ENCODE data around the gene BMPER.

BMPER gene

GRCh38 chr7:33981226-33981625, 75.9 kb downstream of the BMPER start:
- H3K27ac ChIP-seq (ENCODE audit: low read depth, low read length): no peak overlapping the region
- no peaks in the 10 kb centered on the region for H3K36me3 ChIP-seq (ENCODE audit: insufficient read depth, low read length)
- H3K4me1 ChIP-seq (ENCODE audit: insufficient read depth, low read length): no peaks in the 10 kb centered on the region
- H3K4me3 ChIP-seq (ENCODE audit: low read depth in 1 of 2, low read length in 2 of 2): no peak overlapping the region
- no peaks in the 10 kb centered on the region for H3K9me3 ChIP-seq (ENCODE audit: low read length)
- no peaks in the 10 kb centered on the region for H3K27me3 ChIP-seq (ENCODE audit: control insufficient read depth in 1 of 2, insufficient read depth in 2 of 2, low read length in 2 of 2)
- H3K9ac ChIP-seq (ENCODE audit: low read length): no peak overlapping the region

GRCh38 chr7:33981671-33982424, 76.5 kb downstream of the BMPER start:
- H3K36me3 ChIP-seq (ENCODE audit: insufficient read depth, low read length): no peaks in the 10 kb centered on the region
- H3K27me3 ChIP-seq (ENCODE audit: control insufficient read depth in 1 of 2, insufficient read depth in 2 of 2, low read length in 2 of 2): no peaks in the 10 kb centered on the region
- H3K9me3 ChIP-seq (ENCODE audit: low read length): no peaks in the 10 kb centered on the region
- no peak overlapping the region for H3K9ac ChIP-seq (ENCODE audit: low read length)
- no peak overlapping the region for H3K4me3 ChIP-seq (ENCODE audit: low read depth in 1 of 2, low read length in 2 of 2)
- H3K4me1 ChIP-seq (ENCODE audit: insufficient read depth, low read length): no peaks in the 10 kb centered on the region
- H3K27ac ChIP-seq (ENCODE audit: low read depth, low read length): no peak overlapping the region

- Histone ChIP-seq H3K9me3 (ENCODE audit: low read length) (no peaks in the 10 kb centered on the region), H3K36me3 (ENCODE audit: insufficient read depth, low read length) (no peaks in the 10 kb centered on the region), H3K27me3 (ENCODE audit: control insufficient read depth in 1 of 2, insufficient read depth in 2 of 2, low read length in 2 of 2) (no peaks in the 10 kb centered on the region), H3K4me1 (ENCODE audit: insufficient read depth, low read length) (no peaks in the 10 kb centered on the region), H3K27ac (ENCODE audit: low read depth, low read length) (no peak overlapping the region), H3K9ac (ENCODE audit: low read length) (no peak overlapping the region), H3K4me3 (ENCODE audit: low read depth in 1 of 2, low read length in 2 of 2) (no peak overlapping the region)
Measured at GRCh38 chr7:33982425-33982786, 77.1 kb downstream of the BMPER start.

DNA sequence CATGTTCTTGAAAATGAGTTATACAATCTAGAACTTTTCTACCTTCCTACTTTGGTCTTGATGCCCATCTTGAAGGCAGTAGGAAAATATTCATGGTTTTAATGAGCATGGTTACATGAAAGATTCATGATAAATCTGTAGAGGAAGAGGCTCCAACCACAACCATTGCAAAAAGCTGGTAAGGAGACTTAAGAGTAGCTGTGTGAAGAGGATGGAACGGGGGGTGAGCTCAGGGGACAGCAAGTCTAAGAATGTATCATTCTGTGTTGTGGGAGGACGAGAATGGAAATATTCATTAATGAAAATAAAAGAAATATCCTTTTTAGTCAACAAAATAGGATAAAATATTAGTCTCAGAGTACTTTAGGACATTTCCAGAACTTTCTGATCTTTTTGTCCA, 81.1 kb downstream of the BMPER start:
- Histone ChIP-seq H3K4me3 (ENCODE audit: low read depth in 1 of 2, low read length in 2 of 2) (no peak overlapping the region), H3K9ac (ENCODE audit: low read length) (no peak overlapping the region), H3K36me3 (ENCODE audit: insufficient read depth, low read length) (no peaks in the 10 kb centered on the region), H3K27me3 (ENCODE audit: control insufficient read depth in 1 of 2, insufficient read depth in 2 of 2, low read length in 2 of 2) (no peaks in the 10 kb centered on the region), H3K27ac (ENCODE audit: low read depth, low read length) (no peak overlapping the region), H3K9me3 (ENCODE audit: low read length) (no peaks in the 10 kb centered on the region), H3K4me1 (ENCODE audit: insufficient read depth, low read length) (no peaks in the 10 kb centered on the region)

DNA sequence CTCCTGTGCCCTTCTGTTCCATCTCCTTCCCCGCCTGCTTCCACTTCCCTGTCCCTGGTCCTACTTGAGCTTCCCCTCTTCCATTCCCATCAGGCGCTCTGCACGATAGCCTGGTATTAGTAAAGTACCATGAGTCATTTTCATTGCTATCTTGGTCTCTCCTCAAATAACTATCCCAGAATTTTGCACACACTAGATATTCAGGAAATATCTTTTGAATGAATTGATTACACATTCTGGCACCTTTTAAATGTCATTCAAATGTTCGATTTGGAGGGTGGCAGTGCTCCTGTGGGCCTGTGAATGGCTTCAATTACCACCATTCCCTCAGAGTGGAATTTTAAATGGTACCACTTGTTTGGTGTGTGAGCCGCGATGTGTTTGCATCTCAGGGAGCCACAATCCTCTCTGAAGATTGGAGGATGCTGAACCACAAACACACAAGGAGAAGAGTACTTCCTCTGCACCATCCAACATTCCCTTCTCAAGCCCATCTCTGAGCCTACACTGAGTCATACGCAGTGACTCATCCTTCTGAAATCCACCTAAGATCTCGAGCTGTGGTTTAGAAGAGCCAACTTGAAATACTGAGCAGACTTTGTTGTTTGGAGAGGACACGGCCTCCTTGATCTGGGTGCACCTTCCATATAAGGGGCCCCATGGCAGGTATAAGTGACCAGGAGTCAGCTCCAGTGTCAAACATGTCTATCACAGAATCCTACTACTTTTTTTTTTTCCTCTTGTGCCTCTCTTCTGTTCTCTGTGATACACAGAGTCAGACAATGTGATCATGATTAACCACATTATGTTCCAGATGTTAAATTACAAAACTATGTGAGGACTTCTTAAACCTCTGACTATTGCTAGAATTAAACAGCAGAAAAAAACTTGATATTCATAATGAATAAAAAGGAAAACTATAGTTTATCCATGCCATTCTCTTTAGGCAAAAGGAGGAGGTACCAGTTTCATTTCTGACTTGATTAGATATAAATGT, 81.9 kb downstream of the BMPER start:
- no peak overlapping the region for H3K4me3 ChIP-seq (ENCODE audit: low read depth in 1 of 2, low read length in 2 of 2)
- H3K27me3 ChIP-seq (ENCODE audit: control insufficient read depth in 1 of 2, insufficient read depth in 2 of 2, low read length in 2 of 2): no peaks in the 10 kb centered on the region
- H3K27ac ChIP-seq (ENCODE audit: low read depth, low read length): no peak overlapping the region
- no peak overlapping the region for H3K9ac ChIP-seq (ENCODE audit: low read length)
- H3K9me3 ChIP-seq (ENCODE audit: low read length): no peaks in the 10 kb centered on the region
- H3K4me1 ChIP-seq (ENCODE audit: insufficient read depth, low read length): no peaks in the 10 kb centered on the region
- no peaks in the 10 kb centered on the region for H3K36me3 ChIP-seq (ENCODE audit: insufficient read depth, low read length)

- no peak overlapping the region for H3K27ac ChIP-seq (ENCODE audit: low read depth, low read length)
- no peaks in the 10 kb centered on the region for H3K36me3 ChIP-seq (ENCODE audit: insufficient read depth, low read length)
- no peaks in the 10 kb centered on the region for H3K9me3 ChIP-seq (ENCODE audit: low read length)
- H3K9ac ChIP-seq (ENCODE audit: low read length): no peak overlapping the region
- H3K4me1 ChIP-seq (ENCODE audit: insufficient read depth, low read length): no peaks in the 10 kb centered on the region
- no peaks in the 10 kb centered on the region for H3K27me3 ChIP-seq (ENCODE audit: control insufficient read depth in 1 of 2, insufficient read depth in 2 of 2, low read length in 2 of 2)
- no peak overlapping the region for H3K4me3 ChIP-seq (ENCODE audit: low read depth in 1 of 2, low read length in 2 of 2)
Measured at GRCh38 chr7:33996899-33997298, 91.6 kb downstream of the BMPER start.

GRCh38 chr7:33998476-33998875, 93.1 kb downstream of the BMPER start:
- H3K36me3 ChIP-seq (ENCODE audit: insufficient read depth, low read length): no peaks in the 10 kb centered on the region
- no peaks in the 10 kb centered on the region for H3K4me1 ChIP-seq (ENCODE audit: insufficient read depth, low read length)
- no peaks in the 10 kb centered on the region for H3K9me3 ChIP-seq (ENCODE audit: low read length)
- H3K9ac ChIP-seq (ENCODE audit: low read length): no peak overlapping the region
- no peak overlapping the region for H3K27ac ChIP-seq (ENCODE audit: low read depth, low read length)
- H3K27me3 ChIP-seq (ENCODE audit: control insufficient read depth in 1 of 2, insufficient read depth in 2 of 2, low read length in 2 of 2): no peaks in the 10 kb centered on the region
- no peak overlapping the region for H3K4me3 ChIP-seq (ENCODE audit: low read depth in 1 of 2, low read length in 2 of 2)

DNA sequence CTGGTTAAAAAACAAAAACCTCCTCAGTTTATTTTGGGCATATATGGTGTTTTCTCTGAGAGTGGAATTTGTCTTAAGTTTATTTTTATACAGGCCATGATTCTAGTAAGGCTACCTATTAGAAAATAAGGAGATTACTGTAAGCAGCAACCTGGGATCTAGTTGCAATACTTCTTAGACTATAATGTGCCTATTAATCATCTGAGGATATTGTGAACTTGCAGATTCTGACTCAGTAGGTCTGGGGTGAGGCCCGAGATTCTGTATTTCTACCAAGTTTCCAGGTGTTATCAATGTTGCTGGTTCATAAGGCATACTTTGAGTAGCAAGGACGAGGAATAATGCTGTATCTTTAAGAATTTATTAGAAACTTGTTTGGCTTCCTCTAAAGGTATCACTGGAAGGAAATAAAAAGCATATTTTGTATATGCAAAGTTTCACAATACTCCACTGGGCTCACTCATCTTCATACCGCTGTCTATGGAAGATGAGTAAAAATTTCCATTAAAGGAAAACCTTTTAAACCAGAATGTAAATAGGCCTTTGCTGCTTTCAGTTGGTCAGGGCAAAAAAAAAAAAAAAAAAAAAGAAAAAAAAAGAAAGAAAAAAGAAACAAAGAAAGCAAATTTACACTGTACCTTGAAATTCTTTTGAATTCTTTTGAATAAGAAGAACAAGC, 105.8 kb downstream of the BMPER start:
- Histone ChIP-seq H3K9ac (ENCODE audit: low read length) (no peak overlapping the region), H3K4me3 (ENCODE audit: low read depth in 1 of 2, low read length in 2 of 2) (no peak overlapping the region), H3K9me3 (ENCODE audit: low read length) (no peaks in the 10 kb centered on the region), H3K27ac (ENCODE audit: low read depth, low read length) (no peak overlapping the region), H3K27me3 (ENCODE audit: control insufficient read depth in 1 of 2, insufficient read depth in 2 of 2, low read length in 2 of 2) (no peaks in the 10 kb centered on the region), H3K36me3 (ENCODE audit: insufficient read depth, low read length) (no peaks in the 10 kb centered on the region), H3K4me1 (ENCODE audit: insufficient read depth, low read length) (peaks cover 3% of the 10 kb centered on the region)

GRCh38 chr7:34011696-34012095, 106.4 kb downstream of the BMPER start:
- Histone ChIP-seq H3K36me3 (ENCODE audit: insufficient read depth, low read length) (no peaks in the 10 kb centered on the region), H3K27me3 (ENCODE audit: control insufficient read depth in 1 of 2, insufficient read depth in 2 of 2, low read length in 2 of 2) (no peaks in the 10 kb centered on the region), H3K4me1 (ENCODE audit: insufficient read depth, low read length) (peaks cover 3% of the 10 kb centered on the region), H3K9me3 (ENCODE audit: low read length) (no peaks in the 10 kb centered on the region), H3K9ac (ENCODE audit: low read length) (no peak overlapping the region), H3K4me3 (ENCODE audit: low read depth in 1 of 2, low read length in 2 of 2) (no peak overlapping the region), H3K27ac (ENCODE audit: low read depth, low read length) (no peak overlapping the region)

DNA sequence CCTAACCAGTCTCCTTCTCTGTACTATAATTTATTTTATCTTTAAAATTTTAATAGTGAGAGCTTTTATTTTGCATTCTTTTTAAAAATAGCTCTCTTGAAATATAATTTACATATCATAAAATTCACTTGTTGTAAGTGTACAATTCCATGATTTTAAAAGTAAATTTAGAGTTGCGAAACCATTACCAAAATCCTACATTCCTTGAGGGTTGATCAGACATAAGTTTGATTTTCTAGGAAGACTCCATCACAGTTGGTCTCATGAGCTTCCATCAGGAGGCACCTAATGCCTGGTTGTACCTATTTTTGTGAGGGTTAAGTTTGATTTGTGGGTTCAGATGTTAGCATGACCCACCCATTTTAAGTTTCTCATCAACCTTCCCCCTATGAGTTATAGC, 108.1 kb downstream of the BMPER start:
- no peak overlapping the region for H3K9ac ChIP-seq (ENCODE audit: low read length)
- H3K9me3 ChIP-seq (ENCODE audit: low read length): no peaks in the 10 kb centered on the region
- peaks cover 3% of the 10 kb centered on the region for H3K4me1 ChIP-seq (ENCODE audit: insufficient read depth, low read length)
- H3K27me3 ChIP-seq (ENCODE audit: control insufficient read depth in 1 of 2, insufficient read depth in 2 of 2, low read length in 2 of 2): no peaks in the 10 kb centered on the region
- H3K36me3 ChIP-seq (ENCODE audit: insufficient read depth, low read length): no peaks in the 10 kb centered on the region
- no peak overlapping the region for H3K4me3 ChIP-seq (ENCODE audit: low read depth in 1 of 2, low read length in 2 of 2)
- no peak overlapping the region for H3K27ac ChIP-seq (ENCODE audit: low read depth, low read length)

DNA sequence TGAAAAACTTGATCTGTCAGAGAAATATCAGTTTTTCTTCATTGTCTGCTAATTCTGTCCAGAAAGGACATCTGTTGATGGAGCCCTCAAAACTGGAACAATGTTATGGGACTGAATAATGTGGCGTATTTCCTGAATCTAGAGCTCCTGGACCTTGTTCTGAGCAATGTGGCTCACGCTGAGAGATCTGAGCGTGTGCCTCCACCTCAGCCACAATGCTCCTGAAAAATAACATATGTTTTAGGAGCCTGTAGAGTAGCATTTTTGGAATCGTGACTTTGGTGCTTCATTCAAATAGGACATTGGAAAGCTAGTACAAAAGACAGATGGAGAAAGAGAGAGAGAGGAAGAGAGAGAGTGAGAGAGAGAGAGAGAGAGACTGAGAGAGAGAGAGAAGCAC, 110.3 kb downstream of the BMPER start:
- H3K4me1 ChIP-seq (ENCODE audit: insufficient read depth, low read length): peaks cover 3% of the 10 kb centered on the region
- H3K27ac ChIP-seq (ENCODE audit: low read depth, low read length): no peak overlapping the region
- H3K9ac ChIP-seq (ENCODE audit: low read length): no peak overlapping the region
- H3K9me3 ChIP-seq (ENCODE audit: low read length): no peaks in the 10 kb centered on the region
- no peaks in the 10 kb centered on the region for H3K36me3 ChIP-seq (ENCODE audit: insufficient read depth, low read length)
- no peaks in the 10 kb centered on the region for H3K27me3 ChIP-seq (ENCODE audit: control insufficient read depth in 1 of 2, insufficient read depth in 2 of 2, low read length in 2 of 2)
- H3K4me3 ChIP-seq (ENCODE audit: low read depth in 1 of 2, low read length in 2 of 2): no peak overlapping the region
